ENCODE results near the gene LPP.

The LPP gene

DNA sequence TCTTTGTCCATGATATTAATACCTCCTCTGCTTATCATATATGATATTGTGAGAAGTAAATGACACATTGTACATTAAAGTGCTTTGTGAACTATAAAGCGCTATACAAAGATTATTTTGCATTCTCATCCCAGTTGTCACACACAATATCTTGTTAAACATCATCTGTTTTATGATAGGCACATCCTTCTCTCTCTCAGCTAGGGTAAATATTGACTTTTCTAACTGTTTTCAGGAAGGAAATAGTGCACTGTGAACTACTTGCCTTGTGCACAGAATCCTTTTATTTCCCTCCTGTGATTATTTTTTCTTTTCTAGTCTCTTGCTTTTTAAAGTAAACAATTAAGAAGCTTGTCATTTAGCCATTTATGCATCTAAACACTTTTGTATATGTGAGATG lies 388.2 kb downstream of the LPP start:
- H3K36me3 ChIP-seq (ENCODE audit: insufficient read depth, low read length), result peaks cover 3% of the 10 kb centered on the region; the same call in 1 of the 2 replicates
- H3K4me3 ChIP-seq (ENCODE audit: low read depth in 1 of 2, low read length in 2 of 2), result no peak overlapping the region
- ATAC-seq (ENCODE audit: insufficient read depth, low read depth), result no peak
- H3K27ac ChIP-seq (ENCODE audit: low read length), result no peak overlapping the region
- H3K4me2 ChIP-seq (ENCODE audit: insufficient read depth, low read length), result no peak overlapping the region
- no peaks in the 10 kb centered on the region for H3K79me2 ChIP-seq (ENCODE audit: insufficient read depth, low read length)
- no peak overlapping the region for H2AFZ ChIP-seq (ENCODE audit: low read depth, low read length)
- no peak overlapping the region; the same call in 1 of the 2 replicates for H3K9ac ChIP-seq (ENCODE audit: low read depth, low read length)
- no peak for TF ChIP-seq EZH2 (IDR thresholded peaks at IDR 0.05; ENCODE audit: borderline replicate concordance, low read depth, low read length, severe bottlenecking)
- TF ChIP-seq, protein P1, sequence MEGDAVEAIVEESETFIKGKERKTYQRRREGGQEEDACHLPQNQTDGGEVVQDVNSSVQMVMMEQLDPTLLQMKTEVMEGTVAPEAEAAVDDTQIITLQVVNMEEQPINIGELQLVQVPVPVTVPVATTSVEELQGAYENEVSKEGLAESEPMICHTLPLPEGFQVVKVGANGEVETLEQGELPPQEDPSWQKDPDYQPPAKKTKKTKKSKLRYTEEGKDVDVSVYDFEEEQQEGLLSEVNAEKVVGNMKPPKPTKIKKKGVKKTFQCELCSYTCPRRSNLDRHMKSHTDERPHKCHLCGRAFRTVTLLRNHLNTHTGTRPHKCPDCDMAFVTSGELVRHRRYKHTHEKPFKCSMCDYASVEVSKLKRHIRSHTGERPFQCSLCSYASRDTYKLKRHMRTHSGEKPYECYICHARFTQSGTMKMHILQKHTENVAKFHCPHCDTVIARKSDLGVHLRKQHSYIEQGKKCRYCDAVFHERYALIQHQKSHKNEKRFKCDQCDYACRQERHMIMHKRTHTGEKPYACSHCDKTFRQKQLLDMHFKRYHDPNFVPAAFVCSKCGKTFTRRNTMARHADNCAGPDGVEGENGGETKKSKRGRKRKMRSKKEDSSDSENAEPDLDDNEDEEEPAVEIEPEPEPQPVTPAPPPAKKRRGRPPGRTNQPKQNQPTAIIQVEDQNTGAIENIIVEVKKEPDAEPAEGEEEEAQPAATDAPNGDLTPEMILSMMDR (IDR thresholded peaks at IDR 0.05; ENCODE audit: borderline replicate concordance, extremely low read depth, low read length, poor library complexity, severe bottlenecking), result no peak
- H3K9me3 ChIP-seq (ENCODE audit: insufficient read depth, low read length, severe bottlenecking), result no peaks in the 10 kb centered on the region
- H3K4me1 ChIP-seq (ENCODE audit: insufficient read depth, low read length), result no peaks in the 10 kb centered on the region
- DNase-seq, result no peak
- no peaks in the 10 kb centered on the region for H3K27me3 ChIP-seq (ENCODE audit: insufficient read depth, low read length, poor library complexity)
- H4K20me1 ChIP-seq (ENCODE audit: insufficient read depth, low read length), result no peaks in the 10 kb centered on the region

- no peak for ATAC-seq (ENCODE audit: insufficient read depth, low read depth)
- Histone ChIP-seq H3K4me3 (ENCODE audit: low read depth in 1 of 2, low read length in 2 of 2) (no peak overlapping the region), H2AFZ (ENCODE audit: low read depth, low read length) (no peak overlapping the region), H3K4me1 (ENCODE audit: insufficient read depth, low read length) (no peaks in the 10 kb centered on the region), H3K79me2 (ENCODE audit: insufficient read depth, low read length) (no peaks in the 10 kb centered on the region), H3K4me2 (ENCODE audit: insufficient read depth, low read length) (no peak overlapping the region), H3K9me3 (ENCODE audit: insufficient read depth, low read length, severe bottlenecking) (no peaks in the 10 kb centered on the region), H3K27ac (ENCODE audit: low read length) (no peak overlapping the region), H3K27me3 (ENCODE audit: insufficient read depth, low read length, poor library complexity) (no peaks in the 10 kb centered on the region), H3K9ac (ENCODE audit: low read depth, low read length) (no peak overlapping the region), H4K20me1 (ENCODE audit: insufficient read depth, low read length) (no peaks in the 10 kb centered on the region), H3K36me3 (ENCODE audit: insufficient read depth, low read length) (peaks cover 3% of the 10 kb centered on the region; the same call in 1 of the 2 replicates)
- DNase-seq, result no peak
- no peak for TF ChIP-seq EZH2 (IDR thresholded peaks at IDR 0.05; ENCODE audit: borderline replicate concordance, low read depth, low read length, severe bottlenecking)
- TF ChIP-seq, protein P1 (IDR thresholded peaks at IDR 0.05; ENCODE audit: borderline replicate concordance, extremely low read depth, low read length, poor library complexity, severe bottlenecking), result no peak
These were observed 390.1 kb downstream of the LPP start for GRCh38 chr3:188544012-188544411.

GRCh38 chr3:188546835-188547670 lies 393.1 kb downstream of the LPP start:
- H4K20me1 ChIP-seq (ENCODE audit: insufficient read depth, low read length), result no peaks in the 10 kb centered on the region
- DNase-seq (no peak), ATAC-seq (ENCODE audit: insufficient read depth, low read depth) (no peak)
- no peaks in the 10 kb centered on the region for H3K27me3 ChIP-seq (ENCODE audit: insufficient read depth, low read length, poor library complexity)
- no peak overlapping the region for H3K27ac ChIP-seq (ENCODE audit: low read length)
- H3K4me1 ChIP-seq (ENCODE audit: insufficient read depth, low read length), result no peaks in the 10 kb centered on the region
- H2AFZ ChIP-seq (ENCODE audit: low read depth, low read length), result no peak overlapping the region
- no peak overlapping the region for H3K4me2 ChIP-seq (ENCODE audit: insufficient read depth, low read length)
- no peaks in the 10 kb centered on the region for H3K9me3 ChIP-seq (ENCODE audit: insufficient read depth, low read length, severe bottlenecking)
- no peaks in the 10 kb centered on the region for H3K79me2 ChIP-seq (ENCODE audit: insufficient read depth, low read length)
- H3K4me3 ChIP-seq (ENCODE audit: low read depth in 1 of 2, low read length in 2 of 2), result no peak overlapping the region
- peaks cover 3% of the 10 kb centered on the region; the same call in 1 of the 2 replicates for H3K36me3 ChIP-seq (ENCODE audit: insufficient read depth, low read length)
- TF ChIP-seq, protein P1 (IDR thresholded peaks at IDR 0.05; ENCODE audit: borderline replicate concordance, extremely low read depth, low read length, poor library complexity, severe bottlenecking), result no peak
- no peak for TF ChIP-seq EZH2 (IDR thresholded peaks at IDR 0.05; ENCODE audit: borderline replicate concordance, low read depth, low read length, severe bottlenecking)
- H3K9ac ChIP-seq (ENCODE audit: low read depth, low read length), result no peak overlapping the region

All from DND-41 (cell line).